ENCODE data around the gene MYBPC2.

The MYBPC2 gene

GRCh38 chr19:50434525-50434924, 1.8 kb downstream of the MYBPC2 start:
- TF ChIP-seq ZC3H10 (CRISPR knock-in tag; IDR thresholded peaks at IDR 0.05), result no peak
- TF ChIP-seq TCF4 (CRISPR knock-in tag; IDR thresholded peaks at IDR 0.05; ENCODE audit: borderline replicate concordance), result no peak
- TF ChIP-seq ZNF70 (CRISPR knock-in tag; IDR thresholded peaks at IDR 0.05), result no peak
- TF ChIP-seq ZNF8 (CRISPR knock-in tag; IDR thresholded peaks at IDR 0.05), result no peak
- TF ChIP-seq, protein P1, sequence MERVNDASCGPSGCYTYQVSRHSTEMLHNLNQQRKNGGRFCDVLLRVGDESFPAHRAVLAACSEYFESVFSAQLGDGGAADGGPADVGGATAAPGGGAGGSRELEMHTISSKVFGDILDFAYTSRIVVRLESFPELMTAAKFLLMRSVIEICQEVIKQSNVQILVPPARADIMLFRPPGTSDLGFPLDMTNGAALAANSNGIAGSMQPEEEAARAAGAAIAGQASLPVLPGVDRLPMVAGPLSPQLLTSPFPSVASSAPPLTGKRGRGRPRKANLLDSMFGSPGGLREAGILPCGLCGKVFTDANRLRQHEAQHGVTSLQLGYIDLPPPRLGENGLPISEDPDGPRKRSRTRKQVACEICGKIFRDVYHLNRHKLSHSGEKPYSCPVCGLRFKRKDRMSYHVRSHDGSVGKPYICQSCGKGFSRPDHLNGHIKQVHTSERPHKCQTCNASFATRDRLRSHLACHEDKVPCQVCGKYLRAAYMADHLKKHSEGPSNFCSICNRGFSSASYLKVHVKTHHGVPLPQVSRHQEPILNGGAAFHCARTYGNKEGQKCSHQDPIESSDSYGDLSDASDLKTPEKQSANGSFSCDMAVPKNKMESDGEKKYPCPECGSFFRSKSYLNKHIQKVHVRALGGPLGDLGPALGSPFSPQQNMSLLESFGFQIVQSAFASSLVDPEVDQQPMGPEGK (CRISPR knock-in tag; IDR thresholded peaks at IDR 0.05; ENCODE audit: borderline replicate concordance), result no peak
- no peak for TF ChIP-seq CSDC2 (CRISPR knock-in tag; IDR thresholded peaks at IDR 0.05)
- no peak for TF ChIP-seq POU6F1 (CRISPR knock-in tag; IDR thresholded peaks at IDR 0.05; ENCODE audit: borderline replicate concordance, low read depth)
- TF ChIP-seq, protein P2, sequence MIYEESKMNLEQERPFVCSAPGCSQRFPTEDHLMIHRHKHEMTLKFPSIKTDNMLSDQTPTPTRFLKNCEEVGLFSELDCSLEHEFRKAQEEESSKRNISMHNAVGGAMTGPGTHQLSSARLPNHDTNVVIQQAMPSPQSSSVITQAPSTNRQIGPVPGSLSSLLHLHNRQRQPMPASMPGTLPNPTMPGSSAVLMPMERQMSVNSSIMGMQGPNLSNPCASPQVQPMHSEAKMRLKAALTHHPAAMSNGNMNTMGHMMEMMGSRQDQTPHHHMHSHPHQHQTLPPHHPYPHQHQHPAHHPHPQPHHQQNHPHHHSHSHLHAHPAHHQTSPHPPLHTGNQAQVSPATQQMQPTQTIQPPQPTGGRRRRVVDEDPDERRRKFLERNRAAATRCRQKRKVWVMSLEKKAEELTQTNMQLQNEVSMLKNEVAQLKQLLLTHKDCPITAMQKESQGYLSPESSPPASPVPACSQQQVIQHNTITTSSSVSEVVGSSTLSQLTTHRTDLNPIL (CRISPR knock-in tag; IDR thresholded peaks at IDR 0.05; ENCODE audit: low read depth), result no peak
- TF ChIP-seq, protein P3, sequence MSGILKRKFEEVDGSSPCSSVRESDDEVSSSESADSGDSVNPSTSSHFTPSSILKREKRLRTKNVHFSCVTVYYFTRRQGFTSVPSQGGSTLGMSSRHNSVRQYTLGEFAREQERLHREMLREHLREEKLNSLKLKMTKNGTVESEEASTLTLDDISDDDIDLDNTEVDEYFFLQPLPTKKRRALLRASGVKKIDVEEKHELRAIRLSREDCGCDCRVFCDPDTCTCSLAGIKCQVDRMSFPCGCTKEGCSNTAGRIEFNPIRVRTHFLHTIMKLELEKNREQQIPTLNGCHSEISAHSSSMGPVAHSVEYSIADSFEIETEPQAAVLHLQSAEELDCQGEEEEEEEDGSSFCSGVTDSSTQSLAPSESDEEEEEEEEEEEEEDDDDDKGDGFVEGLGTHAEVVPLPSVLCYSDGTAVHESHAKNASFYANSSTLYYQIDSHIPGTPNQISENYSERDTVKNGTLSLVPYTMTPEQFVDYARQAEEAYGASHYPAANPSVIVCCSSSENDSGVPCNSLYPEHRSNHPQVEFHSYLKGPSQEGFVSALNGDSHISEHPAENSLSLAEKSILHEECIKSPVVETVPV (CRISPR knock-in tag; IDR thresholded peaks at IDR 0.05), result no peak
- no peak for TF ChIP-seq OSR1 (CRISPR knock-in tag; IDR thresholded peaks at IDR 0.05)
- TF ChIP-seq TSHZ2 (CRISPR knock-in tag; IDR thresholded peaks at IDR 0.05), result no peak
- TF ChIP-seq GLIS3 (CRISPR knock-in tag; IDR thresholded peaks at IDR 0.05), result no peak
- TF ChIP-seq PPARA (CRISPR knock-in tag; IDR thresholded peaks at IDR 0.05; ENCODE audit: borderline replicate concordance), result no peak
- no peak for TF ChIP-seq ARNTL (CRISPR knock-in tag; IDR thresholded peaks at IDR 0.05; ENCODE audit: borderline replicate concordance, low read depth)
- no peak for TF ChIP-seq RARB (CRISPR knock-in tag; IDR thresholded peaks at IDR 0.05)
- no peak for TF ChIP-seq ZFP30 (CRISPR knock-in tag; IDR thresholded peaks at IDR 0.05)
- TF ChIP-seq ESRRG (CRISPR knock-in tag; IDR thresholded peaks at IDR 0.05), result no peak
- no peak for TF ChIP-seq ISL1 (CRISPR knock-in tag; IDR thresholded peaks at IDR 0.05)
- no peak for TF ChIP-seq ZFP3 (CRISPR knock-in tag; IDR thresholded peaks at IDR 0.05)
- ATAC-seq, result no peak

DNA sequence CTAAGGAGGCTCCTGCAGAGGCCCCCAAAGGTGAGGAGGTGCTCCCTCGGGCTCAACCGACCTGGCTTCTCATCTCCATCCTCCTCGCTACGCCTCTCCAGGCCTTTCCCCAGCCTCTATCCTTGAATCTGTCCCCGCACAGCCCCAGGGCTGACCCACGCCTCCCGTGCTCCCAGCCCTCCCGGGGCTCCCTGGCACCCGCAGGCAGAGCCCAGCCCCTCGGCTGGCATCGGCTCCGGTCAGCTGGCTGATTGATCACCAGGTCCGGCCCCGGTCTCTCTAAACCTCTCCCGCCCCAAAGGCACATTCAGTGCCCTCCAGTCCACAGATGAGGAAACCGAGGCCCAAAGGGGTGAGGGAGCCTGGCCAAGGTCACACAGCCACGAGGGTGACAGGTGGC, 2.5 kb downstream of the MYBPC2 start:
- no peak for ATAC-seq
- TF ChIP-seq ZNF565 (CRISPR knock-in tag; conservative IDR thresholded peaks at IDR 0.05; ENCODE audit: low read depth) (no peak), ISL1 (CRISPR knock-in tag; IDR thresholded peaks at IDR 0.05) (no peak), ESRRG (CRISPR knock-in tag; IDR thresholded peaks at IDR 0.05) (no peak), OSR1 (CRISPR knock-in tag; IDR thresholded peaks at IDR 0.05) (no peak), RARB (CRISPR knock-in tag; IDR thresholded peaks at IDR 0.05) (no peak), BACH2 (CRISPR knock-in tag; IDR thresholded peaks at IDR 0.05; ENCODE audit: borderline replicate concordance) (no peak), ZFP3 (CRISPR knock-in tag; IDR thresholded peaks at IDR 0.05) (no peak), PPARA (CRISPR knock-in tag; IDR thresholded peaks at IDR 0.05; ENCODE audit: borderline replicate concordance) (no peak), ZNF8 (CRISPR knock-in tag; IDR thresholded peaks at IDR 0.05) (no peak), ZNF70 (CRISPR knock-in tag; IDR thresholded peaks at IDR 0.05) (no peak), TOX (CRISPR knock-in tag; IDR thresholded peaks at IDR 0.05; ENCODE audit: borderline replicate concordance) (no peak), TCF4 (CRISPR knock-in tag; IDR thresholded peaks at IDR 0.05; ENCODE audit: borderline replicate concordance) (no peak), TSHZ2 (CRISPR knock-in tag; IDR thresholded peaks at IDR 0.05) (no peak), ZFP30 (CRISPR knock-in tag; IDR thresholded peaks at IDR 0.05) (no peak), ARNTL (CRISPR knock-in tag; IDR thresholded peaks at IDR 0.05; ENCODE audit: borderline replicate concordance, low read depth) (no peak), SNAI2 (CRISPR knock-in tag; IDR thresholded peaks at IDR 0.05) (no peak)
- TF ChIP-seq, protein P2 (CRISPR knock-in tag; IDR thresholded peaks at IDR 0.05; ENCODE audit: low read depth), result no peak
- TF ChIP-seq, protein P3 (CRISPR knock-in tag; IDR thresholded peaks at IDR 0.05), result no peak

Measured in SK-N-SH treated with all-trans-retinoic acid at 6 μM for 48 hours (cell line).